WERI-Rb-1 (cell line): ENCODE data around the gene BRD3OS.

Experiments
- DNase-seq: peaks from one replicate; pipeline ENCODE4 v3.0.0-alpha.2; 2020
- H3K27ac ChIP-seq: fragments of 250-450 bp; sonication (Bioruptor Pico); 2 replicates; pipeline ENCODE4 v1.5.1; 2020; ENCODE audit warnings: mild to moderate bottlenecking, moderate library complexity
- H3K27me3 ChIP-seq: fragments of 250-450 bp; sonication (Bioruptor Pico); 2 replicates; pipeline ENCODE4 v1.5.1; 2021; ENCODE audit warnings: mild to moderate bottlenecking, low read depth, moderate library complexity; ENCODE audit not compliant: insufficient read depth, severe bottlenecking
- H3K36me3 ChIP-seq: fragments of 250-450 bp; sonication (Bioruptor Pico); 2 replicates; pipeline ENCODE4 v1.5.1; 2020; ENCODE audit warnings: mild to moderate bottlenecking, moderate library complexity
- H3K4me3 ChIP-seq: 2 replicates; pipeline ENCODE4 v1.5.1; 2011; ENCODE audit warnings: low read depth, mild to moderate bottlenecking, control low read depth, low read length
- H3K9me3 ChIP-seq: fragments of 250-450 bp; sonication (Bioruptor Pico); 2 replicates; pipeline ENCODE4 v1.5.1; 2021; ENCODE audit warnings: mild to moderate bottlenecking, moderate library complexity; ENCODE audit not compliant: severe bottlenecking
- TF ChIP-seq, protein P1 (sequence below): IDR thresholded peaks from 2 replicates; pipeline ENCODE4 v1.5.1; 2011; ENCODE audit warnings: low read depth, mild to moderate bottlenecking, control low read depth, inconsistent platforms, low read length

BRD3OS gene

DNA sequence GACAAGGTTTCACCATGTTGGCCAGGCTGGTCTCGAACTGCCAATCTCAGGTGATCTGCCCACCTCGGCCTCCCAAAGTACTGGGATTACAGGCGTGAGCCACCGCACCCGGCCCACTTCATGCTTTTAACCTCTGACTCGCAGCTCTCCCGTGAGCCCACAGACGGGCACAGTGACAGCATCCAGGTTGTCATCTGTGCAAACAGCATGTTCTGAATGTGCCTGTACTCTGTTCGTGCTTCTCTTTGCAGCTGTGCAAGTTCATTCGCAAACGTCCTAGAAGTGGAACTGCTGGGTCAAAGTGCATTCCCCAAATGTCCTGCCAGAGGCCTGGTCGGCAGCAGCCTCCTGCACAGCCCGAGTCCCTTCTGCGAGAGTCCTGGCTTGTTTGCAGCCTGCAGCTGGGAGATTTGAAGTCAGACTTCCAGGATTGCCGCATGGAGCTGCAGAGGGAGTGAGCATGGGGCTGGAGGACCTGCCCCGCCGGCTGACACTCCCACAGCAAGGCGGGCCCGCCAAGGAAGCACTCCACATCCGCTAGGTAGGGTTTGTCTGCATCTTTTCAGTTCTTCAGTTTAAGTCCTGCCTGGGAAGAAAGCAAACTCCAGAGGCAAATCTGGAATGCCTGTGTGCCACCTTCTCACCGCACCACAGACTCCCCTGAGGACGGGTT is 3.4 kb downstream of the BRD3OS start:
- no peak overlapping the region for H3K4me3 ChIP-seq
- peak overlapping the region; percentile 82 for H3K27ac ChIP-seq
- H3K36me3 ChIP-seq: peaks cover 52% of the 10 kb centered on the region
- no peaks in the 10 kb centered on the region for H3K9me3 ChIP-seq
- DNase-seq: peak; percentile 53
- H3K27me3 ChIP-seq: no peaks in the 10 kb centered on the region
- TF ChIP-seq, protein P1, sequence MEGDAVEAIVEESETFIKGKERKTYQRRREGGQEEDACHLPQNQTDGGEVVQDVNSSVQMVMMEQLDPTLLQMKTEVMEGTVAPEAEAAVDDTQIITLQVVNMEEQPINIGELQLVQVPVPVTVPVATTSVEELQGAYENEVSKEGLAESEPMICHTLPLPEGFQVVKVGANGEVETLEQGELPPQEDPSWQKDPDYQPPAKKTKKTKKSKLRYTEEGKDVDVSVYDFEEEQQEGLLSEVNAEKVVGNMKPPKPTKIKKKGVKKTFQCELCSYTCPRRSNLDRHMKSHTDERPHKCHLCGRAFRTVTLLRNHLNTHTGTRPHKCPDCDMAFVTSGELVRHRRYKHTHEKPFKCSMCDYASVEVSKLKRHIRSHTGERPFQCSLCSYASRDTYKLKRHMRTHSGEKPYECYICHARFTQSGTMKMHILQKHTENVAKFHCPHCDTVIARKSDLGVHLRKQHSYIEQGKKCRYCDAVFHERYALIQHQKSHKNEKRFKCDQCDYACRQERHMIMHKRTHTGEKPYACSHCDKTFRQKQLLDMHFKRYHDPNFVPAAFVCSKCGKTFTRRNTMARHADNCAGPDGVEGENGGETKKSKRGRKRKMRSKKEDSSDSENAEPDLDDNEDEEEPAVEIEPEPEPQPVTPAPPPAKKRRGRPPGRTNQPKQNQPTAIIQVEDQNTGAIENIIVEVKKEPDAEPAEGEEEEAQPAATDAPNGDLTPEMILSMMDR: no peak

DNA sequence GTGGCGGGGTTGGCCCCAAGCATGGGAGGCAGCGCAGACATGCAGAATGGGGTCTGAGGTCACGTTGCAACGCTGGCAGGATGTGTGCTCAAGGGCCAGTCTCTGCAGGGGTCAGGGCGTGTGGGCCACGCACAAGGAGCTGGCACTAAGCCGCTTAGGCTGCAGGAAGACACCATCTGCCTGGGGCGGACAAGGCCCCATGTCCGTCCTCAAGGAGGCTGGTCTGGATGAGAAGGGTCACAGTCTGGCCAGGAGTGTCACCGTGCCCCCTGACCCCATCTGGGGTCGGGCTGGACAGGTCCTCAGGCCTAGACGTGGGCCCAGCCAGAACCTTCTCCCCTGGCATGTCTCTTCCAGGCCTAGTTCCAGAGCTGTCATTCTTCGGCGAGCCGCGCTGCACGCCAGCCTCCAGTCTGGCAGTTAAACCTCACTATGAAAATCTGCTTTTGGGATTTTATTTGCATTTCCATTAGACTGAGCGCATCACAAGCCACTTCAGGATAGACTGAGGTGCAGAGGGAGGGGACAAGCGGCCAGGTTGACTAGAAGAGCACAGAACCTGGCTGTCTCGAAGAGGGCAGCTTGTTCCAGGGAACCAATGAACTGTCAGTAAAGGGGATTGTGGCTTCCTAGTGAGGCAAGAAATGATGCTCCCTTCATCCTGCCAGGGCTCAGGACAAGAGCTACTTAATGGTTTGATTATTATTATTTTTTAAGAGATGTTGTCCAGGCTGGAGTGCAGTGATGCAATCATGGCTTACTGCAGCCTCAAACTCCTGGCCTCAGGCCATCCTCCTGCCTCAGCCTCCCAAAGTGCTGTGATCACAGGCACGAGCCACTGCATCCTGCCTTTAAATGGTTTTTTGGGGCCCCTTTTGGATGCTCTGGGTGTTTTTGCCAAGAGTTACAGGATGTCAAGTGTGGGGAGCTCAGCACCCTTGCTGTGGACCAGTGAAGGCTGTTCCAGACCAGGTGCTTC is 4.3 kb downstream of the BRD3OS start:
- peak; percentile 80 for DNase-seq
- Histone ChIP-seq H3K36me3 (peaks cover 60% of the 10 kb centered on the region), H3K9me3 (no peaks in the 10 kb centered on the region), H3K4me3 (0 out of 2 replicates have a peak overlapping the region, but pooled peaks have one; percentile 8), H3K27me3 (no peaks in the 10 kb centered on the region), H3K27ac (peak overlapping the region; percentile 82)
- TF ChIP-seq, protein P1: no peak

DNA sequence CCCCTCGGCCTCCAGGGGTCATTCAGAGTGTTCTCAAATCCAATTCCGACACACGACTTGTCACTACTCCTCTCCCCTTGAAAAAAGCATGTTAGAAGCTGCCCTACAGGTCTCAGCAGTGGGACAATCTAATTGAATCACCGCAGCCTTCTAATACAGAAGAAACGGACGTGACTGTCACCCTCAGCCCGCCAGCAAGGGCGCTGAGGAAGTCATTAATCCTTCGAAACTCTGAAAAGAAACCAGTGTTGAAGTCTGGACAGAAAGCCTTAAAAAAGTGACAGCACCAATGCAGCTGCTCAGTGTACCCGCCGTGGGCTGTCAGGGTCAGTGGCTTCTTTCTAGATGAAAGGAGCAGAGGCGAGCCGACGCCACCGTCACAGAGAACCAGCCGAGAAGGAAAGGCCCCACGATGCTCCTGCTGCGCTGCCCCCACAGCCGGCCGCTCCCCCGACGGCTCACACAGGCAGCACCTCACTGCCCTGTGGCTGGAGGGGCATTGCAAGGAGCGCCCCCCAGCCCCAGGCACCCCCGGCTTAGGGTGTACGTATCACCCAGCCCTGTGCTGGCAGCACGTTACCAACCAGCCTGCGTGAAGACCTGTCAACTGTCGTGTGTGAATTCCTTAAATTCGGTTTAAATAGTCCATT is 5.7 kb downstream of the BRD3OS start:
- TF ChIP-seq, protein P1: no peak
- Histone ChIP-seq H3K27ac (peak overlapping the region; percentile 3; the same call in 1 of the 2 replicates), H3K27me3 (no peaks in the 10 kb centered on the region), H3K36me3 (peaks cover 74% of the 10 kb centered on the region), H3K9me3 (no peaks in the 10 kb centered on the region), H3K4me3 (no peak overlapping the region)
- no peak for DNase-seq

DNA sequence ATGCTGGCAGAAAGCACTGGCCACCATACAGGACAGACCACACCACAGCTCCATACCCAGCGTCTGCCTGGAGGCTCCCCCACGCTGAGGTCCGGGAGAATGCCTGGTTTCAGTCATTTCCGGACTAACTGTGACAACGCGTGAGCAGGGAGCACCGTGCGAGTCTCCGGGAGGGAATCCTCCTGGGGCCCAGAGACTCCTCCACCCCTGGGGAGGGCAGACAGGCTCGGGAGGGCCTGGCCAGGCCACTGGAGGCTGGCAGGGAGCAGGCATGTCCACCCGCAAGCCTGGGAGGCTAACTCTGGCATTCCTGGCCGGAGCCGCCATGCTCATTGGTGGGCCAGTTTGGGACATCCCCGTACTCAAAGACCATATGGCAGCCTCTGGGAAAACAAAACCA is 6.5 kb downstream of the BRD3OS start:
- TF ChIP-seq, protein P1: no peak
- no peak for DNase-seq
- peaks cover 76% of the 10 kb centered on the region for H3K36me3 ChIP-seq
- H3K27me3 ChIP-seq: no peaks in the 10 kb centered on the region
- no peaks in the 10 kb centered on the region for H3K9me3 ChIP-seq
- H3K4me3 ChIP-seq: no peak overlapping the region
- no peak overlapping the region; the same call in 1 of the 2 replicates for H3K27ac ChIP-seq

DNA sequence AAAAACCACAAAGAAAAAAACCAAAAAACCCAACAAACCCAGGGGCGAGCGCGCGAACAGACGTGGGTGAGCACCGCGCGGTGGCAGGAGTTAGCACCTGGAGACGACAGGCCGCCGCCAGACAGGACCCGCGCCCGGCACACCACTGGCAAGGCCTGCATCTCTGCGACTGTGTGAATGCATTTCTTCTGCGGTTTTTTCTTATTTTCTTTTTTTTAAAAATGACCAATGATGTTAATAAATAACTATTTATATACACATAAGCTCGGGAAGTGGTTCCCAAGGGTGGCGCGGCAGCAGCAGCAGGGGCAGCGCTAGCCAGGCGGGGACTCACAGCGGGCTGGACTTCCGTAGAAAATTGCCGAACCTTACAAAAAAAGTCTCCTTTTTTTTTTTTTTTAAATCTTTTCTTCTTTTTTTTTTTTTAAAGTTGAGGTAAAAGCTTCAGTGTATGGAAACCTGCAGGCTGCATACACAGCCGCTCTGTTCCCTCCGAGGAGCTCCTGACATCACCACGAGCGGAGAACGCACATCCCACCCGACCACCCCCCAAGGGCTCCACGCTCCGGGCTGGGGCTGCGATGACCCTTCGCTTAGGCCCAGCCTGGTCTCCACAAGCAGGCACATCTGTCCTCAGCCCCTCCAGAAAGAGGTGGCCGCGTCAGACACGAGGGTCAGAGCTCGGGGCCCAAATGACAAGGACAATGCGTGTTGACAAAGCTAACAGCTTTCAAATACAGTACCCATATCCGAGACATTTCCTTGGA is 7.4 kb downstream of the BRD3OS start:
- no peak overlapping the region for H3K27ac ChIP-seq
- peaks cover 76% of the 10 kb centered on the region for H3K36me3 ChIP-seq
- H3K4me3 ChIP-seq: no peak overlapping the region
- H3K9me3 ChIP-seq: no peaks in the 10 kb centered on the region
- no peaks in the 10 kb centered on the region for H3K27me3 ChIP-seq
- TF ChIP-seq, protein P1: no peak
- no peak for DNase-seq
